Measurements from ENCODE around the gene RNF34. TPM values are rescaled to one million over a fixed set of nuclear protein-coding genes. Genes with fewer than 3 reads are reported as not detected.

The RNF34 gene, protein sequence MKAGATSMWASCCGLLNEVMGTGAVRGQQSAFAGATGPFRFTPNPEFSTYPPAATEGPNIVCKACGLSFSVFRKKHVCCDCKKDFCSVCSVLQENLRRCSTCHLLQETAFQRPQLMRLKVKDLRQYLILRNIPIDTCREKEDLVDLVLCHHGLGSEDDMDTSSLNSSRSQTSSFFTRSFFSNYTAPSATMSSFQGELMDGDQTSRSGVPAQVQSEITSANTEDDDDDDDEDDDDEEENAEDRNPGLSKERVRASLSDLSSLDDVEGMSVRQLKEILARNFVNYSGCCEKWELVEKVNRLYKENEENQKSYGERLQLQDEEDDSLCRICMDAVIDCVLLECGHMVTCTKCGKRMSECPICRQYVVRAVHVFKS
- 37.7 to 42.0 TPM (median 39.6 TPM) in 5 replicates for total RNA-seq (2022; extraction: Qiagen RNA extraction)

GRCh38 chr12:121399391-121400331 lies at the start of gene RNF34:
Gene RNF34, plus strand, starts transcription at chr12:121400118. Its CDS starts 95 bp downstream, at chr12:121400213.

DNA sequence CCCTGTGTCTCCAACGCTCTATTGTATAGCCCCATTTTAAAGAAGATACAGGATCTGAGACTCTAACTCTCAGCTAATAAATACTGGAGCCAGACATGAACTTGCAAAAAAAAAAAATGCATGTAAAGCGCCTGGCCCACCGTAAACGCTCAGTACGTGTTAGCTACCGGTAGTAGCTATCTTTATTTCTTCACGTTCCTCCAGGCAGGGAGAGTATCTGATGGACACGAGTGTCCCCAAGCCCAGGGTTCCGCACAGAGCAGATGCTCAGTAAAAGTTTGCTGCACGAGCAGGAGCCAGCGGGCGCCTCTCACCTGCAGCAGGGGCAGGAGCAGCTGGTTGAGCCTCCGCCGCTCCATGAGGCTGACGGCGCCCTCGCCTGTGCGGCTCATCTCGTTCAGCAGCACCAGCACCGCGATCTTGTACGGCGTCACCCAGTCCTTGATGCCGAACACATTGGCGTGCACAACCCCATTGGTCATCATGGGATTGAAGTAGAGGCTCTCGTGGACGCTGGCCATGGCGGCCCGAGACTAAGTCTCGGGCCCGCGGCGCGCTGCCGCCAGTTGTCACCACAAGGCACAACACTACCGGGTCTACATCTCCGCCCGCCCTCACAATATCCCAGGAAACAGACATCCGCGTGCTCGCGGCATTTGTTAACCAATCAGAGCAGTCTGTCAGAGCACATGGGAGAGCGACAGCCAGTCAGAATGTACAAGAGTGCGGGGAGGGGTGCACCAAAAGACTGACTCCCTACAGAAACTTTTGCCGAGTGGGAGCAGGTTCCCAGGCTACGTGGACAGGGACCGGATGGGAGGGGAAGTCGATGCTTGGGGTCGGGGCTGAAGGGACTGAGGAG lies 47.9 kb upstream of the RNF34 start, which contains the start of gene ANAPC5:
ANAPC5 (minus strand) TSS at position 592 of the 862 bp plus-strand sequence; CDS start at position 521, 71 bp downstream.

Other genes starting within 250 kb of the RNF34 start
- gene P2RX4, start 190.0 kb upstream of the RNF34 start, total RNA-seq (2022; extraction: Qiagen RNA extraction) = 15.7 to 22.5 TPM (median 18.9 TPM) in 5 replicates
- gene CAMKK2, start 103.4 kb upstream of the RNF34 start, total RNA-seq (2022; extraction: Qiagen RNA extraction) = 20.7 to 28.0 TPM (median 25.8 TPM) in 5 replicates
- gene ANAPC5, start 47.7 kb upstream of the RNF34 start, total RNA-seq (2022; extraction: Qiagen RNA extraction) = 82.0 to 86.4 TPM (median 83.4 TPM) in 5 replicates
- 18.4 to 20.3 TPM (median 18.8 TPM) in 5 replicates for gene KDM2B, start 180.9 kb downstream of the RNF34 start, total RNA-seq (2022; extraction: Qiagen RNA extraction)
- gene ORAI1, start 226.4 kb downstream of the RNF34 start, total RNA-seq (2022; extraction: Qiagen RNA extraction) = 18.7 to 35.5 TPM (median 34.5 TPM) in 5 replicates

All from A549 treated with AZD2906 at 1 μM for 4 hours (cell line).